Measurements from ENCODE around the gene EPB41.
"Not testable (repeated sequence)": the region's sequence is repeated elsewhere in the genome, so short reads cannot be mapped to it uniquely, and the experiment has no call there.

Gene EPB41

DNA sequence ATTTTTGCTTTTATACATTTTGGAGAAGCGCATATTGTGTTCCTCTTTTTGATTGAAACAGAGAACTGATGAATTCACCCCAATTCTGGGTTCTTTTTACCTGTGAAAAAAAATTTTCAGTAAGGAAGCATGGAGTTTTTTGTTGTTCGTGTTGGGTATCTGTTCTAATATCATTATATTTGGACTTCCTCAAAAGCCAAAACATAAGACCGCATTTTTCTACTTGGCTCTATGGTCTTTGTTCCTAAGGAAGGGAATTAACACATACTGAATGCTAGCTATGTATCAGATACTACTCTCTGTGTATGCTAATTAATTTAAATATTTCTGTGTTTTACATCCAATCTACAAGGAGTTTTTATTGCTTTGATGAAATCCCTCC lies 12.9 kb downstream of the EPB41 start:
- no peak for DNase-seq (ENCODE audit: low read depth)

GRCh38 chr1:28927648-28928313 lies 13.4 kb downstream of the EPB41 start:
- DNase-seq (ENCODE audit: low read depth): peak; percentile 14

DNA sequence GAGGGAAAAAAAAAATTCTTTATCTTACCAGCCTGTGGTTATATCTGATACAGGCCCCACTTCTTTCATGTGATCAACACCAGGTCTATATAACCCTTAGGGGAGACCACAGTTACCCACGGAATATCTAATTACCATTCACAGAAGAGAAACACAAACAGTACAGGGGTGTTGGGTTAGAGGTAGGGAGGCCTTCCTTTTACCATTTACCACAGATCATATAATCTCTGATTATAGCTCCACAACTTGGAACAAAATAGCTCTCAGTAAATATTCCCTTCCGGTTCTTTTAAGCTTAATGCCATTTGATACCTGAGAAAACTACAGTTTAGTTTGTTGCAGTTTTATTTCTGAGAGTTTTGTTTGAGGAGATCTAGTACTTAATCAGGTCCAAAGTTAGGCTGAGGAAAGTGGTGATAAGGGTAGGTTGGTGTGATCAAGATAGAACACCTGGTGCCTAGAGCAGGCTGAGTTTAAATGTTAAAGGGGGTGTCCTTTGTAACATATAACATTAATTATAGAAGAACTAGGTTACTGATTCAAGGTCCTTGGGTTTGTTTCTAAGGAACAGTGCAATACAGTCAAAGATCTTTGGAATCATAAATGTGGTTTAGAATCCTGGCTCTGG lies 14.1 kb downstream of the EPB41 start:
- DNase-seq (ENCODE audit: low read depth): no peak

- DNase-seq (ENCODE audit: low read depth): no peak
Measured at GRCh38 chr1:28933277-28933676, 18.9 kb downstream of the EPB41 start.

DNA sequence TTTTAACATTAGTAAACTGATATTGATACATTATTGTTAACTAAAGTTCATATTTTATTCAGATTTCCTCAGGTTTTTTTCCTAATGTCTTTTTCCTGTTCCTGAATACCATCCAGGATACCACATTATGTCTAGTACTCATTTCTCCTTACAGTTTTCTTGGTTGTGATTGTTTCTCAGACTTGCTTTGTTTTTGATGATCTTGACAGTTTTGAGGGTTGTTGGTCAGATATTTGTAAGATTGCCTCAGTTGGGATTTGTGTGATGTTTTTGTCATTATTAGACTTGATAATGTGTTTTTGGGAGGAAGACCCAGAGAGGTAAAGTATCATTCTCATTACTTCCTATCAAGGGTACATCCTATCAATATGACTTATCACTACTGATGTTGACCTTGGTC lies 19.5 kb downstream of the EPB41 start:
- no peak for DNase-seq (ENCODE audit: low read depth)

- DNase-seq (ENCODE audit: low read depth): peak; percentile 23
Measured at GRCh38 chr1:28934676-28935075, 20.3 kb downstream of the EPB41 start.

DNA sequence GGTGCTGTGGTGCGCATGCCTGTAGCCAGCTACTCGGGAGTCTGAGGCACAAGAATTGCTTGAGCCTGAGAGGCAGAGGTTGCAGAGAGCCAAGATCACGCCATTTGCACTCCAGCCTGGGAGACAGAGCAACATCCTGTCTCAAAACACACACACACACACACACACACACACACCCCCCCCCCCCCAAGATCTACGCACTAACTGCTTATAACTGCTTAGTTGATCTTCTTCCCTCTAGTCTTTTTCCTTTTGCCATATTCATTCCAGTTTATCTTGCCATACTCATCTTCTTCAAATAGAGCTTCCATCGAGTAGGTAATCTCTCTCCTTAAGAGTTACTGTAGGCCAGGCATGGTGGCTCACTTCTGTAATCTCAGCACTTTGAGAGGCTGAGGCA lies 20.9 kb downstream of the EPB41 start:
- DNase-seq (ENCODE audit: low read depth): no peak

GRCh38 chr1:28936094-28936493 lies 21.7 kb downstream of the EPB41 start:
- DNase-seq (ENCODE audit: low read depth): no peak

GRCh38 chr1:28936528-28936927 lies 22.2 kb downstream of the EPB41 start:
- no peak for DNase-seq (ENCODE audit: low read depth)

DNA sequence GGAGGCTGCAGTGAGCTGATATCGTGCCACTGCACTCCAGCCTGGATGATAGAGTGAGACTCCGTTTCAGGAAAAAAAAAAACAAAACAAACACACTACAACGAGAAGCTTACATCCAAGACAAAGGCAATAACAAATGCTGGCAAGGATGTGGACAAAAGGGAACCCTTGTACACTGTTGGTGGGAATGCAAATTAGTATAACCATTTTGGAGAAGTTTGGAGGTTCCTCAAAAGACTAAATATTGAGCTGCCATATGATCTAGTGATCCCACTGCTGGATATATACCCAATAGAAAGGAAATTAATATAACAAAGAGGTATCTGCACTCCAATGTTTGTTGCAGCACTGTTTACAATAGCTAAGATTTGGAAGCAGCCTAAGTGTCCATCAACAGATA lies 29.2 kb downstream of the EPB41 start:
- DNase-seq (ENCODE audit: low read depth): not testable (repeated sequence)

DNA sequence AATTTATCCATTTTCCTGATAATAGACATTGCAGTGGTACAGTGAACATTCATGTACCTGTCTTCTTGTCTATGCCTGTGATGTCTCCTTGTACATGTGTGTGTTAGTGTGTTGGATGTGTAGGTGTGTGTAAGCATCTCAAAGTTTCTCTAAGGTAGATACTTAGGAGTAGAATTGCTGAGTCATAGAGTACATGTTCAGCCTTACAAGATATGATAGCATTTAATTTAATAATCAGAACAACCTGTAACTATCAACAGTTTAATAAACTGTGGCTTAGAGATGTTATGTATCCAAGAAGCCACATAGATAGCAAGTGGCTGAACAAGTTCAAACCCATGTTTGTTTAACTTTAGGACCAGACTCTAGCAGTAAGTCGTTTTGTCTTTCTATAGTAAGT lies 35.6 kb downstream of the EPB41 start:
- no peak for DNase-seq (ENCODE audit: low read depth)

- no peak for DNase-seq (ENCODE audit: low read depth)
Measured at GRCh38 chr1:28950449-28950848, 36.1 kb downstream of the EPB41 start.

DNA sequence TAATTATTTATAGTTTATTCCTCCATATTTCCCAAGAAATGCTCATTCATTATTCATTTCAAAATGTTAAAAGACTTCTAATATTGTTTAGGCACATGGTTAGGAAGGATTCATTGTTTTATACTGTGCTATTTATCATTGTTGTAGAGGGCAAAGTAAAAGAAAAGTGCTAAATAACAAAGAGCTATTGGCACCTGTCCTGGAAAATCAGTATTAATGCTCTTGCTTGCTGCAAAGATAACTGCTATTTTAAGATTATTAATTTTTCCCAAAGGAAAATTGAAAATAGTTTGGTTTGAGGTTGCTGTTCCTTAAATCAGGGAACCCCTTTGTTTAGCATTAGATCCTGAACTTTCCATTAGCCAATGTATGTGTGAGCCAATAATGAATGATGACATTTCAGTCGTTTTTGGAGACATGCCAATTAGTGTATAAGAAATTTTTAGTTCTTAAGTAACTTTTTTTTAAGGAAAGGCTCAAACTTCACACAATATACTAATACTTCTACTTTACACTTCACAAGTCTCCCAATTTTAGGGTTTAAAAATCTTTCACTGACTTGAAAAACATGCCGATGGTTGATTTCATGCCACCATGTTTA lies 39.9 kb downstream of the EPB41 start:
- DNase-seq (ENCODE audit: low read depth): no peak

DNA sequence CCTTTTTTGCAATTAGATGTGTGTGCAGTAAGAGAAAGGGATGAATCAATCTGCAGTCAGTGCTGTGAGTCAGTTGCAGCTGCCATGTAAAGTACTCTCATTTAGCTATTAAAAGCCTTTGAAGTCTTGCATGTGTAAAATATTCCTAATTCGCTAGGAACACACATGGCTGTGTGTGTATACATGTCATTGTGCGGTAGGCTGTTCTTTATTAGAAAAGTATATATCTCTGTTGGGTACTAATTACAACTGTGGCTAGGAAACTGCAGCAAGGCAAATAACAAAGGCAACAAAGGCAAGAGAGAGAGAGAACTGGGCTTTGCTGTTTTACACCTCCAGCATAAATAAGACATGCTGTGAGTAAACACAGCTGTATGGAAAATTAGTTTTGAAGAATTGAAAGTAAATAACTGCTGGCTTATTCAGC lies 41.7 kb downstream of the EPB41 start:
- no peak for DNase-seq (ENCODE audit: low read depth)

DNA sequence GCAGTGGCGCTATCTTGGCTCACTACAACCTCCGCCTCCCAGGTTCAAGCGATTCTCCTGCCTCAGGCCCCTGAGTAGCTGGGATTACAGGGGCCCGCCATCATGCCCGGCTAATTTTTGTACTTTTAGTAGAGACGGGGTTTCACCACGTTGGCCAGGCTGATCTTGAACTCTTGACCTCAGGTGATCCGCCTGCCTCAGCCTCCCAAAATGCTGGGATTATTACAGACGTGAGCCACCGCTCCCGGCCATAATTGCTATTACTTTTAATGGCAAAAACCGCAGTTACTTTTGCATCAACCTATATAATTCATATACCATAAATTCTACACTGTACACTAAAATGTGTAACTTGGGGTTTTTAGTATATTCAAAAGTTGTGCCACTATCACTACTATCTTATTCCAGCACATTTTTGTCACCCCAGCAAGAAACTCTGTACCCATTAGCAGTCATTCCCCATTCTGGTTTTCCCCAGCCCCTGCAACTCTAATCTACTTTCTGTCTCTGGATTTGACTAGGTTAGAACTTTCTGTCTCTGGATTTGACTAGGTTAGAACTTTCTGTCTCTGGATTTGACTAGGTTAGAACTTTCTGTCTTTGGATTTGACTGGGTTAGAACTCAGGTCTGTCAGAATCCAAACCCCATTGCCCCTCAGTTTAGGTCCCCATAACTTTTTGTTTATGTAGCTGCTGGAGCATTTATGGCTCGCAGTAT lies 47.9 kb downstream of the EPB41 start:
- not testable (repeated sequence) for DNase-seq (ENCODE audit: low read depth)

GRCh38 chr1:28965271-28965870 lies 51.0 kb downstream of the EPB41 start:
- DNase-seq (ENCODE audit: low read depth): no peak

DNA sequence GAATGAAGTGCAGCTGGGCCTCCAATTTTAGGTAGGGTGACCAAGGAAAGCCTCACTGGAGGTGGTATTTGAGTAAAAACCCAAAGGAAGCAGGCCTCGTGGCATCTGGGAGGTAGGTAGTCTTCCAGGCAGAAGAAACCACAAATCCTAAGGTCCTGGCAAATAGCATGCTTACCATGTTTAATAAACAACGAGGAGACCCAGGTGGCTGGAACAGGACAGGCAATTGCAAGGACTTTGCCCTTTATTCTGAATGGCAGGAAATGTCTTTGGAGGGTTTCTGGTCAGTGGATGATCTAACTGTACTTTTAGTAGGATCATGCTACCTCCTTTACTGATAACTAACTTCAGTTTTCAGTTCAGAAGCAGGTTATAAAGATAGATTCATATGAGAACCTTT lies 52.2 kb downstream of the EPB41 start:
- no peak for DNase-seq (ENCODE audit: low read depth)

DNA sequence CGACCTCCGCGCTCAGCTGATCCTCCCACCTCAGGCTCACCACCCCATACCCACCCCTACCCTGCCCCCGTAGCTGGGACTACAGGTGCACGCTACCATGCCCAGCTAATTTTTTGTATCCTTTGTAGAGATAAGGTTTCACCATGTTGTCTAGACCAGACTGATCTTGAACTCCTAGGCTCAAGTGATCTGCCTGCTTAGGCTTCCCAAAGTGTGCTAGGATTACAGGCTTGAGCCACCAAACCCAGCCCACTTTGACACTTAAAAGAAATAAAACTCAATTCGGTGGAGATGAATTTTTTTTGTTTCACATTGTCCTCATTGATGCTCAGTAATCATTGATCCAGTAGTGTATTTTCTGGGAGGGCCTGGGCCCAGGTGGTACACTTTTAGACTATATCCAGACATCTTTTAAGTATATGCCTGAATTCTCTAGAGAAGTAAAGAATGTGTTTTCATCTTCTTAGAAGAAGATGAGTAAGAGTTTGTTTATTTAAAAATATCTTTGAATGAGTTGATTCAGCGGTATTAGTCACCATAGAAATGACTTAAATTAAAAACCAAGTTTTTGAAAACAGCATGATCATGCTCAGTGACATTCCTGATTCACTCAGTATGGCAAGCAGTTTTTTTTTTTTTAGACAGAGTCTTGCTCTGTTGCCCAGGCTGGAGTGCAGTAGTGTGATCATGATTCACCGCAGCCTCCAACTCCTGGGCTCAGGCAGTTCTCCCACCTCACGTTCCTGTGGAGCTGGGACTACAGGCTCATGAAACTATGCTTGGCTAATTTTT lies 57.8 kb downstream of the EPB41 start:
- DNase-seq (ENCODE audit: low read depth): peak; percentile 89

DNA sequence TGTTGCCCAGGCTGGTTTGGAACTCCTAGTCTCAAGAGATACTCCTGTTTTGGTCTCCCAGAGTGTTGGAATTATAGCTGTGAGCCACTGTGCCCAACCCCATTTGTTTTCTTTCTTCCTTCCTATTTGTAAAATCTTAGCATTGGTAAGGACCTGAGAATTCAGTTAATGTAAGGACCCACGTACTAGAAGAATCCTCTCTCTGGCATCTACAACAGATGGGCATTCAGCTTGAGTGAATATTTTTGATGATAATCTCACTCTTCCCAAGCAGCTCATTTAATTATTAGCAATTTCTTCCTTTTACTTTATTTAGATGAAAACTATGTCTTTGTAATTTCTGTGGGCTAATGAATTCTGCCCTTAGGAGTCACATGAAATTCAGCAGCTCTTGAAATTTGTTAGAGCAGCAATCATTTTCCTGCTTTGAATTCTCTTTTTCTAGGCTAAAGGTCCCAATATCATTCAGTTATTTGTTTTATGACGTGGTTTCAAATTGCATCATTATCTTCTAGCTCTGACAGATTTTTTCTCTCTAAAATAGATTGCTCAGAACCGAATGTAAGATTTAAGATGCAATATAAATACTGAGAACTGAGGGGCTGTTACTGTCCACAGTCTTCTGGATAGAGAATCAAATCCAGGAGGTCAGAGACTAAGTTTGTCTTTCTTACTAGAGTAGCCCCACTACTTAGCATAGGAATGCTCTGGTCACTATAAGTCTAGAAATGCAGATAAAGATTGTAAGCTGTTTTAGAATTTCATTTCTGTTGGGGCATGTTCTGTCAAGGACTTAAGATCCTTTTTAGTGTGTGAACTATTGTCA lies 59.4 kb downstream of the EPB41 start:
- peak; percentile 48 for DNase-seq (ENCODE audit: low read depth)

DNA sequence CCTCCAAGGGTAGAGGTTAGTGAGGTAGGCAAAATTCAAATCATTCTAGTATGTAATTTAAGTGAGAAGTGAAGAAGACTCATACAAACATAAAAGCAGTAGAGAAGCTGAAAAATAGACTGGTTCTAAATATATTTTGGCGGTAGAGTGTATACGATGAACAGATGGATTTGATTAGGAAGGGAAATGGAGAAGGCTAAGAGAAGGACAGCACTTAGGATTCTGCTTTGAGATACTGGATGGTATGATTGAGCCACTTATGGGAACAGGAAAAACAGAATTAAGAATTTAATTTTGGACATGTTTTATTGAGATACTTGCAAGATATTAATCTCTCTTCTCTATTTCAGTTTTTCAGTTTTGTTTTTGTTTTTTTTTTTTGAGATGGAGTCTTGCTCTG lies 60.1 kb downstream of the EPB41 start:
- no peak for DNase-seq (ENCODE audit: low read depth)

GRCh38 chr1:28976248-28976647 lies 61.9 kb downstream of the EPB41 start:
- DNase-seq (ENCODE audit: low read depth): no peak
